Measurements from ENCODE around the gene ELFN2.

Gene ELFN2

DNA sequence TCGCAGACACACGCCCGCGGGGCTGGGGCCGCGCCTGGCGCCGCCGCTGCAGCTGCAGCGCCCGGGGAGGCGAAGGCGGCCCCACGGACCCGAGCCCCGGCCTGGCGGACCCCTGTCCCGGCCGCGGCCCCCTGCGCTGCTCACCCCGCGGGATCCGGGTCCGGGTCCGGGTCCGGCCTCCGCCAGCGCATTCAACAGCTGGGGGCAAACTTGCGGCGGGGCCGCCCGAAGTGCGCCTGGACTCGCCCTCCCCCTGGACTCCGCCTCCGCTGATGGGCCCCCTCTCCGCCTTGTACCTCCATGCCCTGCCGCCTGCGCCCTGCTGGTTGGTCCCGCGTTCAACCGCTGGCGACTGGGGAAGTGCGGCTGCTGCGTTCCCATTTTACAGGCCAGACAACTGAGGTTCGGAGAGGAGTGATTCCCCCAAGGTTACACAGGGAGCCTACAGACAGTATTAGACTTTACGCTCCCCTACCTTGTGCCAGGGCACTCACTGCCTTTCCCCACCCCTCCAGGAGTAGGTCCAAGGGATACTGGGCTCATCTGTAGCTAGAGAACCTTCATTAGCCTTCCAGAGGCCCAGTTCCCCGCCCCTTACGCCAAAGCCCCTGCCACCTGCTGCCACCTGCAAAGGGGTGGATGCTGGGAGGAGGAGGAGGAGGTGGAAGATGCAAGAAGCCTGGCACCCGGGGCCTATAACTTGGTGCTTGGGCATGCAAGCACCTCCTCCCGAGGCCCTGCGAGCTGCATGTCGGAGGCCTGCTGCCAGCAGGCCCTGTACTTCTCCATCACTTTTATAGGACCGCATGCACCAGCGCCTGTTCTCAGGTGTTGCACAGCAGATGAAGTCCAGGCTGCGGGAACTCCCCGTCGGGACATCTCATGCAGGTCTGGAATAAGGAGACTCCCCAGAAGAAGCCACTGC lies 694 bp upstream of the ELFN2 start:
- Mint-ChIP-seq H3K4me1 (peaks cover 31% of the 10 kb centered on the region), H3K36me3 (ENCODE audit: low read depth) (no peaks in the 10 kb centered on the region), H3K4me3 (peak overlapping the region; percentile 75 to 83 (median 79)), H3K27me3 (ENCODE audit: low read depth) (peaks cover 81% of the 10 kb centered on the region), H3K27ac (no peak overlapping the region), H3K9me3 (peaks cover 5% of the 10 kb centered on the region)
- TF ChIP-seq, protein P1, sequence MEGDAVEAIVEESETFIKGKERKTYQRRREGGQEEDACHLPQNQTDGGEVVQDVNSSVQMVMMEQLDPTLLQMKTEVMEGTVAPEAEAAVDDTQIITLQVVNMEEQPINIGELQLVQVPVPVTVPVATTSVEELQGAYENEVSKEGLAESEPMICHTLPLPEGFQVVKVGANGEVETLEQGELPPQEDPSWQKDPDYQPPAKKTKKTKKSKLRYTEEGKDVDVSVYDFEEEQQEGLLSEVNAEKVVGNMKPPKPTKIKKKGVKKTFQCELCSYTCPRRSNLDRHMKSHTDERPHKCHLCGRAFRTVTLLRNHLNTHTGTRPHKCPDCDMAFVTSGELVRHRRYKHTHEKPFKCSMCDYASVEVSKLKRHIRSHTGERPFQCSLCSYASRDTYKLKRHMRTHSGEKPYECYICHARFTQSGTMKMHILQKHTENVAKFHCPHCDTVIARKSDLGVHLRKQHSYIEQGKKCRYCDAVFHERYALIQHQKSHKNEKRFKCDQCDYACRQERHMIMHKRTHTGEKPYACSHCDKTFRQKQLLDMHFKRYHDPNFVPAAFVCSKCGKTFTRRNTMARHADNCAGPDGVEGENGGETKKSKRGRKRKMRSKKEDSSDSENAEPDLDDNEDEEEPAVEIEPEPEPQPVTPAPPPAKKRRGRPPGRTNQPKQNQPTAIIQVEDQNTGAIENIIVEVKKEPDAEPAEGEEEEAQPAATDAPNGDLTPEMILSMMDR (IDR thresholded peaks at IDR 0.05; ENCODE audit: unreplicated experiment in 3 of 3): no peak

DNA sequence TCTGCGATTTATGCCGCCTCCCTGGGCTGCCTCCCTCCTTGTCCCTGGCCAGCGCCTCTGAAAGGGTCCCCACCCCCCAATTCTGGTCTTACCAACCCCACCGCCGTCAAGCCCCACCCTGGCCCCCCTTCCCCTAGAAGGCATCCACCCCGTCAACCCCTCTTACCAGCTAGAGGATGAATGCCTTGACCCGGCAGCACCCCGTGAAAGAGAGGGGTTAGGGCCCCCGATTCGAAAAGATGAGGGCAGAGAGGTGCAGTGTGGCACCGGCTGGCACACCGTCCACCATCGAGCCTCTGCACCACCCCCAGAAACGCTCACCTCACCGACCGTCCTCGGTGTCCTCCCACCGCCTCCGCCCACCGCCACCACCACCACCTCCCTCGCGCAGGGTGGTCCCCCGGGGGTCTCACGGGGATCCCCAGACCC lies 559 bp downstream of the ELFN2 start:
- TF ChIP-seq, protein P1 (IDR thresholded peaks at IDR 0.05; ENCODE audit: unreplicated experiment in 3 of 3): no peak
- Mint-ChIP-seq H3K9me3 (no peaks in the 10 kb centered on the region), H3K4me3 (peak overlapping the region; percentile 77 to 88 (median 81)), H3K27me3 (ENCODE audit: low read depth) (peaks cover 78% of the 10 kb centered on the region), H3K27ac (peak overlapping the region in 1 of 3 experiments; percentile 31), H3K36me3 (ENCODE audit: low read depth) (no peaks in the 10 kb centered on the region), H3K4me1 (peaks cover 28% of the 10 kb centered on the region)

GRCh38 chr22:37425800-37426705 lies 1.2 kb downstream of the ELFN2 start:
- H3K9me3 Mint-ChIP-seq: no peaks in the 10 kb centered on the region
- peak overlapping the region in 1 of 3 experiments; percentile 31 for H3K27ac Mint-ChIP-seq
- peaks cover 29% of the 10 kb centered on the region for H3K4me1 Mint-ChIP-seq
- TF ChIP-seq, protein P1 (IDR thresholded peaks at IDR 0.05; ENCODE audit: unreplicated experiment in 3 of 3): no peak
- H3K4me3 Mint-ChIP-seq: peak overlapping the region; percentile 77 to 88 (median 81)
- H3K36me3 Mint-ChIP-seq (ENCODE audit: low read depth): no peaks in the 10 kb centered on the region
- peaks cover 79% of the 10 kb centered on the region for H3K27me3 Mint-ChIP-seq (ENCODE audit: low read depth)

DNA sequence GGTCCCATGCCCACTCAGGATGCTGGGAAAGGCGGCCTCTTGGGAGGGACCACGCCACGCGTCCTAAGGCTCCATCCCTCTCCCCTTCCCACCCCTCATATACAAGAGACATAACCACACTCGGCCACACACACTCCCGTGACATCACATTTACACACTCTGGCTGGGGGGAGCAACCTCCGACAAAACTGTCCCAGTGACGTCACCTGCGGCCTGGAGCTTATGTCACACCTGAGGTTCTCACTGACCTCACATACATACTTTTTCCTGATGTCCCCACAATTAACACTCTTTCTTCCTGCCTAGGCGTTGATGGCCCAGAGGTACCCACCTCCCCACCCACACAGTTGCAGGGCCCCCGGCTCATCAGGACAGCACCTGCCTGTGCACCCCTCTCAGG lies 1.9 kb downstream of the ELFN2 start:
- Mint-ChIP-seq H3K9me3 (no peaks in the 10 kb centered on the region), H3K4me3 (peak overlapping the region in 2 of 3 experiments; percentile 81 to 88), H3K36me3 (ENCODE audit: low read depth) (no peaks in the 10 kb centered on the region), H3K4me1 (peaks cover 36% of the 10 kb centered on the region), H3K27ac (no peak overlapping the region), H3K27me3 (ENCODE audit: low read depth) (peaks cover 79% of the 10 kb centered on the region)
- TF ChIP-seq, protein P1 (IDR thresholded peaks at IDR 0.05; ENCODE audit: unreplicated experiment in 3 of 3): no peak

- Mint-ChIP-seq H3K36me3 (ENCODE audit: low read depth) (no peaks in the 10 kb centered on the region), H3K27ac (no peak overlapping the region), H3K27me3 (ENCODE audit: low read depth) (peaks cover 83% of the 10 kb centered on the region), H3K9me3 (no peaks in the 10 kb centered on the region), H3K4me1 (peaks cover 35% of the 10 kb centered on the region), H3K4me3 (no peak overlapping the region)
- TF ChIP-seq, protein P1 (IDR thresholded peaks at IDR 0.05; ENCODE audit: unreplicated experiment in 3 of 3): no peak
These were observed 4.0 kb downstream of the ELFN2 start for GRCh38 chr22:37423283-37423682.
